HepG2 (cell line): ENCODE measurements around the gene ALPK3. TPM values are rescaled to one million over a fixed set of nuclear protein-coding genes. Genes with fewer than 3 reads are reported as not detected.

Experiments
- ATAC-seq: fragments of 200-7000 bp; cut with Tn5 transposase; 3 replicates; pipeline ENCODE4 v1.9.1; 2020; ENCODE audit warnings: mild to moderate bottlenecking, moderate library complexity
- BruUV-seq: library from RNA; stranded (reverse); fragments of 400-500 nt; replicated peaks from 2 replicates; lab custom pipeline; 2021; lab: Mats Ljungman, UMichigan
- CTCF ChIA-PET: fragments of 300-600 bp; formaldehyde crosslinking; extraction: SDS; loops from one replicate; lab custom pipeline; 2021; ENCODE audit warnings: low total read pairs, inconsistent platforms, low intra/inter-chr PET ratio; lab: Yijun Ruan, JAX
- POLR2A ChIA-PET: fragments of 350-600 bp; sonication (Branson Sonifier 250); formaldehyde crosslinking; loops from one replicate; lab custom pipeline; 2020; ENCODE audit warnings: antibody characterized with exemption, inconsistent platforms; lab: Yijun Ruan, JAX
- DNase-seq: peaks from one replicate; pipeline ENCODE4 v3.0.0-alpha.2; 2015; ENCODE audit warnings: low spot score
- FAIRE-seq: peaks from 3 replicates; lab custom pipeline; 2011; peaks lifted over from hg19 to GRCh38; lab: Jason Lieb, UNC
- H2AFZ ChIP-seq: one replicate; pipeline ENCODE4 v1.6.1; 2011; ENCODE audit warnings: low read length, inconsistent platforms
- H3K27ac ChIP-seq: fragments of 300-600 bp; 3 replicates; pipeline ENCODE4 v1.8.0; 2011; ENCODE audit warnings: mixed run types, mild to moderate bottlenecking, mixed read lengths, low read length, inconsistent platforms; ENCODE audit not compliant: insufficient read depth; ENCODE audit errors: extremely low read length
- H3K27me3 ChIP-seq, 2 experiments: fragments of 200-600 bp in 1 of 2; 2 replicates in 1 of 2; 3 replicates in 1 of 2; pipeline versions ENCODE4 v1.6.0 to v1.8.0; 2011; ENCODE audit warnings: low read length in 2 of 2, mild to moderate bottlenecking in 2 of 2, moderate library complexity in 2 of 2, inconsistent platforms in 1 of 2; ENCODE audit not compliant: insufficient read depth in 2 of 2, control insufficient read depth in 1 of 2
- H3K36me3 ChIP-seq, 2 experiments: fragments of 200-600 bp in 1 of 2; replicated peaks in 1 of 2; 2 replicates in 1 of 2; 3 replicates in 1 of 2; pipeline versions ENCODE4 v1.5.1 to v1.8.0; 2011; ENCODE audit warnings: low read length in 2 of 2, inconsistent platforms in 1 of 2; ENCODE audit not compliant: insufficient read depth in 2 of 2, control insufficient read depth in 1 of 2
- H3K4me1 ChIP-seq: 2 replicates; pipeline ENCODE4 v1.5.1; 2012; ENCODE audit warnings: low read length, inconsistent platforms; ENCODE audit not compliant: insufficient read depth
- H3K4me2 ChIP-seq: 2 replicates; pipeline ENCODE4 v1.6.0; 2011; ENCODE audit warnings: low read depth, low read length, inconsistent platforms
- H3K4me3 ChIP-seq, 3 experiments: fragments of 200-600 bp in 1 of 3; sonication (generic), shearing (Covaris generic) in 1 of 3; replicated peaks in 1 of 3; 2 replicates each; pipeline ENCODE4 v1.5.1; 2011 to 2016; ENCODE audit warnings: low read length in 3 of 3, inconsistent platforms in 2 of 3, low read depth in 2 of 3, mild to moderate bottlenecking in 2 of 3, control low read depth in 1 of 3, mixed read lengths in 1 of 3; ENCODE audit not compliant: insufficient read depth in 1 of 3
- H3K79me2 ChIP-seq: one replicate; pipeline ENCODE4 v1.6.1; 2011; ENCODE audit warnings: low read length, inconsistent platforms; ENCODE audit not compliant: insufficient read depth
- H3K9ac ChIP-seq: 2 replicates; pipeline ENCODE4 v1.6.0; 2011; ENCODE audit warnings: mild to moderate bottlenecking, low read depth, low read length, inconsistent platforms; ENCODE audit not compliant: insufficient read depth
- H3K9me3 ChIP-seq: 2 replicates; pipeline ENCODE4 v1.5.1; 2012; ENCODE audit warnings: mild to moderate bottlenecking, low read length
- H4K20me1 ChIP-seq: 2 replicates; pipeline ENCODE4 v1.6.0; 2011; ENCODE audit warnings: inconsistent platforms, mild to moderate bottlenecking, low read length, moderate library complexity; ENCODE audit not compliant: insufficient read depth
- CBX1 ChIP-seq: IDR thresholded peaks from one replicate; pipeline ENCODE4 v1.6.1; 2016; ENCODE audit warnings: antibody characterized with exemption, low read depth
- CCAR2 ChIP-seq: fragments of 200-400 bp; formaldehyde crosslinking; optimal IDR thresholded peaks from 2 replicates; pipeline ENCODE3; 2018; ENCODE audit warnings: low read depth, mild to moderate bottlenecking, low read length, moderate library complexity
- CREB3 ChIP-seq: sonication (generic); formaldehyde crosslinking; IDR thresholded peaks from 2 replicates; pipeline ENCODE4 v1.5.0; 2020; ENCODE audit warnings: missing genetic modification reagents
- FIP1L1 ChIP-seq: fragments of 200-400 bp; formaldehyde crosslinking; IDR thresholded peaks from 2 replicates; pipeline ENCODE4 v1.6.1; 2018; ENCODE audit warnings: low read depth, mild to moderate bottlenecking, low read length, moderate library complexity, borderline replicate concordance; ENCODE audit not compliant: insufficient read depth
- MIER3 ChIP-seq: IDR thresholded peaks from 2 replicates; pipeline ENCODE4 v1.6.1; 2016; ENCODE audit warnings: missing compliant biosample characterization, borderline replicate concordance
- NFE2L2 ChIP-seq: fragments of 150-350 bp; IDR thresholded peaks from 2 replicates; pipeline ENCODE4 v1.6.1; 2014; ENCODE audit warnings: low read length
- PHB2 ChIP-seq: fragments of 450-650 bp; IDR thresholded peaks from 2 replicates; pipeline ENCODE4 v1.6.1; 2018; ENCODE audit not compliant: partially characterized antibody
- RXRA ChIP-seq: sonication (generic); formaldehyde crosslinking; IDR thresholded peaks from 2 replicates; pipeline ENCODE4 v1.5.1; 2020; ENCODE audit warnings: missing genetic modification reagents
- SIX4 ChIP-seq: sonication (generic); formaldehyde crosslinking; IDR thresholded peaks from 2 replicates; pipeline ENCODE4 v1.4.0; 2020; ENCODE audit warnings: missing genetic modification reagents
- TBP ChIP-seq: sonication (generic); formaldehyde crosslinking; IDR thresholded peaks from 2 replicates; pipeline ENCODE4 v1.5.0; 2020; ENCODE audit warnings: missing genetic modification reagents
- UBTF ChIP-seq: sonication (generic); formaldehyde crosslinking; IDR thresholded peaks from 2 replicates; pipeline ENCODE4 v1.4.0; 2020; ENCODE audit warnings: mild to moderate bottlenecking, missing genetic modification reagents
- ZFP1 ChIP-seq: IDR thresholded peaks from 2 replicates; pipeline ENCODE4 v1.6.1; 2016
- ZFX ChIP-seq: sonication (generic); formaldehyde crosslinking; IDR thresholded peaks from 2 replicates; pipeline ENCODE4 v1.4.0; 2020; ENCODE audit warnings: mild to moderate bottlenecking, low read depth, missing genetic modification reagents, moderate library complexity
- ZNF496 ChIP-seq: sonication (generic); formaldehyde crosslinking; IDR thresholded peaks from 2 replicates; pipeline ENCODE4 v1.8.1; 2023; ENCODE audit warnings: mild to moderate bottlenecking, moderate library complexity, missing genetic modification reagents; ENCODE audit not compliant: insufficient replicate concordance
- ZNF777 ChIP-seq: sonication (generic); formaldehyde crosslinking; IDR thresholded peaks from 2 replicates; pipeline ENCODE4 v1.4.0; 2020; ENCODE audit warnings: missing genetic modification reagents
- ZSCAN21 ChIP-seq: sonication (generic); formaldehyde crosslinking; IDR thresholded peaks from 2 replicates; pipeline ENCODE4 v1.8.0; 2022; ENCODE audit warnings: mild to moderate bottlenecking, missing genetic modification reagents, moderate library complexity, borderline replicate concordance
- ZUFSP ChIP-seq: sonication (generic); formaldehyde crosslinking; IDR thresholded peaks from 2 replicates; pipeline ENCODE4 v1.9.0; 2021; ENCODE audit warnings: missing genetic modification reagents, mild to moderate bottlenecking, borderline replicate concordance
- ZZZ3 ChIP-seq: sonication (generic); formaldehyde crosslinking; IDR thresholded peaks from 2 replicates; pipeline ENCODE4 v1.4.0; 2020; ENCODE audit warnings: missing genetic modification reagents, mild to moderate bottlenecking, borderline replicate concordance
- WGBS: methylation state at CpG from one replicate; pipeline ENCODE4 v1.1.6; 2017; ENCODE audit warnings: low lambda C conversion rate; 5-methylcytosine and 5-hydroxymethylcytosine counted together
- in situ Hi-C: cut with HindIII; loops from 2 replicates; pipeline ENCODE4 v1.10.0; 2017; ENCODE audit warnings: low pct_unique_long_range_greater_than_20kb; ENCODE audit not compliant: extremely low pct_ligation_motif_present
- intact Hi-C: fragments of 100-400 bp; cut with micrococcal nuclease; formaldehyde crosslinking; loops from one replicate; pipeline ENCODE4 v1.10.0; 2022; ENCODE audit not compliant: unreplicated experiment
- polyA plus RNA-seq, 8 experiments: library from polyadenylated mRNA; depleted of rRNA in 3 of 8; stranded (reverse) in 7 of 8; unstranded in 1 of 8; fragments of >200 nt; fragmentation: Illumina TruSeq in 4 of 8; extraction: Trizol in 4 of 8; gene quantifications; 2 replicates each; pipeline versions ENCODE4 v1.2.1 to v1.2.3, GENCODE V29; 2011 to 2016; ENCODE audit warnings: low read depth in 4 of 8, missing spikeins in 1 of 8, mixed read lengths in 1 of 8; ENCODE audit not compliant: insufficient read depth in 1 of 8
- total RNA-seq, 5 experiments: library from RNA; depleted of rRNA; stranded (reverse); fragments of >200 nt; fragmentation: Illumina TruSeq; extraction: Trizol; gene quantifications; 2 replicates each; pipeline ENCODE4 v1.2.3, GENCODE V29; 2016; ENCODE audit warnings: low read depth in 1 of 5

ALPK3 gene
- total and polyA plus RNA-seq, 2 of the 13 experiments (the other 11 are each of a cell fraction or from before 2014, with no cell fraction given) = 0.04 to 0.42 TPM

- no peak for TF ChIP-seq UBTF
Observed at GRCh38 chr15:84778194-84778593, 39.0 kb upstream of the ALPK3 start (continued).

- POLR2A ChIA-PET = no interaction called here
- BruUV-seq = no TSS peak
Observed at GRCh38 chr15:84780492-84780891, 36.7 kb upstream of the ALPK3 start.

More at GRCh38 chr15:84780492-84780891, 36.7 kb upstream of the ALPK3 start:
- no peak overlapping the region for H2AFZ ChIP-seq
- FAIRE-seq = no peak
- no peak overlapping the region for H3K4me3 ChIP-seq
- no peak overlapping the region for H3K4me2 ChIP-seq
- in situ Hi-C loops (no loop called here), intact Hi-C loops (no loop called here)
- no peak overlapping the region for H3K9ac ChIP-seq
- peaks cover 14% of the 10 kb centered on the region for H3K4me1 ChIP-seq
- ATAC-seq = no peak
- no peaks in the 10 kb centered on the region for H3K9me3 ChIP-seq
- TF ChIP-seq MIER3 (CRISPR knock-in tag) (no peak), PHB2 (no peak), CBX1 (no peak), ZSCAN21 (no peak), CCAR2 (no peak), FIP1L1 (no peak), ZFP1 (CRISPR knock-in tag) (no peak), ZFX (CRISPR knock-in tag) (no peak), CREB3 (no peak), SIX4 (CRISPR knock-in tag) (no peak), TBP (CRISPR knock-in tag) (no peak), RXRA (CRISPR knock-in tag) (no peak), ZUFSP (CRISPR knock-in tag) (no peak), ZNF777 (CRISPR knock-in tag) (no peak), ZNF496 (CRISPR knock-in tag) (no peak), ZZZ3 (CRISPR knock-in tag) (no peak), NFE2L2 (no peak)
- peaks cover 33 to 46% of the 10 kb centered on the region in 2 experiments for H3K36me3 ChIP-seq
- no peak for DNase-seq
- no peak overlapping the region for H3K27ac ChIP-seq
- H3K27me3 ChIP-seq = no peaks in the 10 kb centered on the region; a peak in 1 of 5 replicates
- H3K79me2 ChIP-seq = peaks cover 12% of the 10 kb centered on the region
- WGBS = 96% methylated on average over 3 of the region's 3 CpGs
- no peaks in the 10 kb centered on the region; the same call in 1 of the 2 replicates for H4K20me1 ChIP-seq
- CTCF ChIA-PET = no interaction called here
